ENCODE results near the gene DISC1. TPM values are rescaled to one million over a fixed set of nuclear protein-coding genes. Genes with fewer than 3 reads are reported as not detected.
"Not testable (repeated sequence)": the region's sequence is repeated elsewhere in the genome, so short reads cannot be mapped to it uniquely, and the experiment has no call there.

DISC1 gene
- polyA plus RNA-seq, 1 of the 3 experiments (the other 2 are of a cell fraction): 1.7 TPM

GRCh38 chr1:231903586-231904081, 277.0 kb downstream of the DISC1 start:
- H3K4me2 ChIP-seq: no peak overlapping the region
- H3K9me3 ChIP-seq: no peaks in the 10 kb centered on the region
- TF ChIP-seq, protein P1, sequence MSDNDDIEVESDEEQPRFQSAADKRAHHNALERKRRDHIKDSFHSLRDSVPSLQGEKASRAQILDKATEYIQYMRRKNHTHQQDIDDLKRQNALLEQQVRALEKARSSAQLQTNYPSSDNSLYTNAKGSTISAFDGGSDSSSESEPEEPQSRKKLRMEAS (IDR thresholded peaks at IDR 0.05; ENCODE audit: low read depth): no peak
- TF ChIP-seq FOXJ3 (CRISPR knock-in tag; IDR thresholded peaks at IDR 0.05) (no peak), CHD2 (IDR thresholded peaks at IDR 0.05; ENCODE audit: low read length, partially characterized antibody) (no peak), TCF12 (IDR thresholded peaks at IDR 0.05) (no peak), YY1 (IDR thresholded peaks at IDR 0.05; ENCODE audit: low read depth) (no peak), IRF3 (IDR thresholded peaks at IDR 0.05; ENCODE audit: low read depth, low read length) (no peak), FOSL2 (IDR thresholded peaks at IDR 0.05; ENCODE audit: borderline replicate concordance, low read depth) (no peak), TAF1 (IDR thresholded peaks at IDR 0.05; ENCODE audit: borderline replicate concordance, low read depth, low read length) (no peak), REST (IDR thresholded peaks at IDR 0.05; ENCODE audit: low read depth, low read length) (no peak), GATA2 (CRISPR knock-in tag; IDR thresholded peaks at IDR 0.05) (no peak), USF2 (IDR thresholded peaks at IDR 0.05; ENCODE audit: borderline replicate concordance, low read depth, low read length) (no peak), PBX3 (IDR thresholded peaks at IDR 0.05) (no peak), SIN3A (IDR thresholded peaks at IDR 0.05; ENCODE audit: borderline replicate concordance, low read depth, low read length) (no peak)
- TF ChIP-seq, protein P2, sequence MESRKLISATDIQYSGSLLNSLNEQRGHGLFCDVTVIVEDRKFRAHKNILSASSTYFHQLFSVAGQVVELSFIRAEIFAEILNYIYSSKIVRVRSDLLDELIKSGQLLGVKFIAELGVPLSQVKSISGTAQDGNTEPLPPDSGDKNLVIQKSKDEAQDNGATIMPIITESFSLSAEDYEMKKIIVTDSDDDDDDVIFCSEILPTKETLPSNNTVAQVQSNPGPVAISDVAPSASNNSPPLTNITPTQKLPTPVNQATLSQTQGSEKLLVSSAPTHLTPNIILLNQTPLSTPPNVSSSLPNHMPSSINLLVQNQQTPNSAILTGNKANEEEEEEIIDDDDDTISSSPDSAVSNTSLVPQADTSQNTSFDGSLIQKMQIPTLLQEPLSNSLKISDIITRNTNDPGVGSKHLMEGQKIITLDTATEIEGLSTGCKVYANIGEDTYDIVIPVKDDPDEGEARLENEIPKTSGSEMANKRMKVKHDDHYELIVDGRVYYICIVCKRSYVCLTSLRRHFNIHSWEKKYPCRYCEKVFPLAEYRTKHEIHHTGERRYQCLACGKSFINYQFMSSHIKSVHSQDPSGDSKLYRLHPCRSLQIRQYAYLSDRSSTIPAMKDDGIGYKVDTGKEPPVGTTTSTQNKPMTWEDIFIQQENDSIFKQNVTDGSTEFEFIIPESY (IDR thresholded peaks at IDR 0.05; ENCODE audit: borderline replicate concordance, low read depth): no peak
- ChIA-PET CTCF (no interaction called here), POLR2A (no interaction called here)
- no peaks in the 10 kb centered on the region for H3K36me3 ChIP-seq (replicated peaks in 1 of 2; ENCODE audit: control insufficient read depth in 1 of 2, insufficient read depth in 2 of 2, low read length in 1 of 2)
- 83% methylated on average over 4 of the region's 4 CpGs for WGBS (ENCODE audit: low lambda C conversion rate)
- H3K9me2 ChIP-seq: no peaks in the 10 kb centered on the region
- no peak overlapping the region for H3K9ac ChIP-seq
- H3K27me3 ChIP-seq (ENCODE audit: insufficient read depth): no peaks in the 10 kb centered on the region
- H4K20me1 ChIP-seq (ENCODE audit: insufficient read depth): no peaks in the 10 kb centered on the region
- H3K4me3 ChIP-seq (ENCODE audit: low read depth in 2 of 2, low read length in 1 of 2): no peak overlapping the region
- no peak overlapping the region for H2AFZ ChIP-seq (ENCODE audit: low read depth)
- no peak overlapping the region for H3K27ac ChIP-seq (ENCODE audit: low read depth in 2 of 2, low read length in 1 of 2)
- H3F3A ChIP-seq (replicated peaks; ENCODE audit: insufficient read depth): no peaks in the 10 kb centered on the region
- no peaks in the 10 kb centered on the region for H3K79me2 ChIP-seq (ENCODE audit: insufficient read depth)
- H3K4me1 ChIP-seq (ENCODE audit: control insufficient read depth in 1 of 2, insufficient read depth in 2 of 2, low read depth in 1 of 2, low read length in 1 of 2): no peaks in the 10 kb centered on the region
- no peak for DNase-seq

- H3K9me2 ChIP-seq; H3K36me3 ChIP-seq (replicated peaks in 1 of 2; ENCODE audit: control insufficient read depth in 1 of 2, insufficient read depth in 2 of 2, low read length in 1 of 2); H3K27ac ChIP-seq (ENCODE audit: low read depth in 2 of 2, low read length in 1 of 2); H3K9me3 ChIP-seq; CTCF ChIA-PET; H4K20me1 ChIP-seq (ENCODE audit: insufficient read depth); H3K79me2 ChIP-seq (ENCODE audit: insufficient read depth); H2AFZ ChIP-seq (ENCODE audit: low read depth); H3K4me3 ChIP-seq (ENCODE audit: low read depth in 2 of 2, low read length in 1 of 2); POLR2A ChIA-PET; H3K4me2 ChIP-seq; H3K4me1 ChIP-seq (ENCODE audit: control insufficient read depth in 1 of 2, insufficient read depth in 2 of 2, low read depth in 1 of 2, low read length in 1 of 2); H3K9ac ChIP-seq; H3F3A ChIP-seq (replicated peaks; ENCODE audit: insufficient read depth); DNase-seq; H3K27me3 ChIP-seq (ENCODE audit: insufficient read depth): not testable (repeated sequence)
- 71% methylated on average over 2 of the region's 2 CpGs for WGBS (ENCODE audit: low lambda C conversion rate)
Observed at GRCh38 chr1:231907310-231907709, 280.7 kb downstream of the DISC1 start.

All from SK-N-SH (cell line).